Suprapubic skin (tissue), 4 donors: Measurements from ENCODE around the gene MORC4. TPM values are rescaled to one million over a fixed set of nuclear protein-coding genes. Genes with fewer than 3 reads are reported as not detected.

Experiments
- DNase-seq, 2 donors: peaks; one replicate each; pipeline ENCODE4 v3.0.0-alpha.2; 2019; ENCODE audit warnings: low spot score in 2 of 2
- H3K27ac ChIP-seq: fragments of 200-600 bp; sonication (generic); one replicate; pipeline ENCODE4 v1.5.1; 2019
- H3K27me3 ChIP-seq: fragments of 200-600 bp; sonication (generic); one replicate; pipeline ENCODE4 v1.5.1; 2019
- H3K36me3 ChIP-seq: fragments of 200-600 bp; sonication (generic); one replicate; pipeline ENCODE4 v1.5.1; 2019
- H3K4me1 ChIP-seq: fragments of 200-600 bp; sonication (generic); one replicate; pipeline ENCODE4 v1.5.1; 2019
- H3K4me3 ChIP-seq: fragments of 200-600 bp; sonication (generic); one replicate; pipeline ENCODE4 v1.5.1; 2019; ENCODE audit warnings: mild to moderate bottlenecking
- H3K9me3 ChIP-seq: fragments of 200-600 bp; sonication (generic); one replicate; pipeline ENCODE4 v1.5.1; 2019
- EP300 ChIP-seq: sonication (generic); formaldehyde crosslinking; IDR thresholded peaks from one replicate; pipeline ENCODE4 v1.6.1; 2017; ENCODE audit warnings: antibody characterized with exemption
- POLR2A ChIP-seq, 2 donors: fragments of 450-650 bp; IDR thresholded peaks; one replicate each; pipeline ENCODE4 v1.6.1; 2017; ENCODE audit warnings: antibody characterized with exemption in 2 of 2, mild to moderate bottlenecking in 2 of 2, moderate library complexity in 2 of 2
- POLR2AphosphoS5 ChIP-seq, 3 donors: sonication (generic); formaldehyde crosslinking; IDR thresholded peaks; one replicate each; pipeline ENCODE4 v1.6.1; 2017; ENCODE audit warnings: antibody characterized with exemption in 3 of 3
- WGBS: methylation state at CpG from one replicate; pipeline ENCODE4 v1.1.5; 2018; 5-methylcytosine and 5-hydroxymethylcytosine counted together
- total RNA-seq, 4 donors: library from RNA; depleted of rRNA; stranded (reverse); fragments of >200 nt; gene quantifications; one replicate each; pipeline ENCODE4 v1.1.0, GENCODE V29; 2016
- TF ChIP-seq, protein P1 (sequence below), 2 donors: fragments of 200-600 bp in 1 of 2; fragments of 450-650 bp in 1 of 2; sonication (generic) in 1 of 2; IDR thresholded peaks; one replicate each; pipeline ENCODE4 v1.5.1; 2016 to 2019; ENCODE audit warnings: antibody characterized with exemption in 2 of 2, mild to moderate bottlenecking in 1 of 2, moderate library complexity in 1 of 2

MORC4 gene
- total RNA-seq, 4 donors from 2014 or later: 17.4 to 33.2 (median 24.9) TPM

DNA sequence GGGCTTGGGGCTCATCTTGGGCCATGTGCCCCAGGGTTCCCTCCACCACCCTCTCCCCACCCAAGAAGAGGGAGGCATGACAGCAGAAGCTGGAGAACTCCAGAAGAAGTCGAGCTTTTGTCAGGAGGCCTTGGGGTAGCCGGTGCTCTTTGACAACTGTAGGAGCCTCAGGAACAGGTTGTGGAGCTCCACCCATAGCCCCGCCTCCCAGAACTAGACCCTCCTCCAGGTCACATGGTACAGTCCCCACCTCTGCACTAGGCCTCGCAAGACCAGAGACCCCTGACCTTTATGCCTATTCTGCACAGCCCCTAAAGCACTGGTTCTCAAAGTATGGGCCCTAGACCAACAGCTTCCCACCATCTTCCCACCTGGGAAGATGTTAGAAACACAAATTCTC is 8.0 kb upstream of the MORC4 start:
- H3K4me3 ChIP-seq: no peak overlapping the region
- H3K27ac ChIP-seq: no peak overlapping the region
- no peaks in the 10 kb centered on the region for H3K36me3 ChIP-seq
- WGBS: 90% methylated on average over 3 of the region's 4 CpGs
- no peaks in the 10 kb centered on the region for H3K9me3 ChIP-seq
- TF ChIP-seq POLR2A (IDR thresholded peaks at IDR 0.05): no peak
- TF ChIP-seq EP300: no peak
- TF ChIP-seq POLR2AphosphoS5 (IDR thresholded peaks at IDR 0.05): no peak
- TF ChIP-seq, protein P1, sequence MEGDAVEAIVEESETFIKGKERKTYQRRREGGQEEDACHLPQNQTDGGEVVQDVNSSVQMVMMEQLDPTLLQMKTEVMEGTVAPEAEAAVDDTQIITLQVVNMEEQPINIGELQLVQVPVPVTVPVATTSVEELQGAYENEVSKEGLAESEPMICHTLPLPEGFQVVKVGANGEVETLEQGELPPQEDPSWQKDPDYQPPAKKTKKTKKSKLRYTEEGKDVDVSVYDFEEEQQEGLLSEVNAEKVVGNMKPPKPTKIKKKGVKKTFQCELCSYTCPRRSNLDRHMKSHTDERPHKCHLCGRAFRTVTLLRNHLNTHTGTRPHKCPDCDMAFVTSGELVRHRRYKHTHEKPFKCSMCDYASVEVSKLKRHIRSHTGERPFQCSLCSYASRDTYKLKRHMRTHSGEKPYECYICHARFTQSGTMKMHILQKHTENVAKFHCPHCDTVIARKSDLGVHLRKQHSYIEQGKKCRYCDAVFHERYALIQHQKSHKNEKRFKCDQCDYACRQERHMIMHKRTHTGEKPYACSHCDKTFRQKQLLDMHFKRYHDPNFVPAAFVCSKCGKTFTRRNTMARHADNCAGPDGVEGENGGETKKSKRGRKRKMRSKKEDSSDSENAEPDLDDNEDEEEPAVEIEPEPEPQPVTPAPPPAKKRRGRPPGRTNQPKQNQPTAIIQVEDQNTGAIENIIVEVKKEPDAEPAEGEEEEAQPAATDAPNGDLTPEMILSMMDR (IDR thresholded peaks at IDR 0.05): no peak
- H3K27me3 ChIP-seq: no peaks in the 10 kb centered on the region
- no peaks in the 10 kb centered on the region for H3K4me1 ChIP-seq
- DNase-seq: no peak

DNA sequence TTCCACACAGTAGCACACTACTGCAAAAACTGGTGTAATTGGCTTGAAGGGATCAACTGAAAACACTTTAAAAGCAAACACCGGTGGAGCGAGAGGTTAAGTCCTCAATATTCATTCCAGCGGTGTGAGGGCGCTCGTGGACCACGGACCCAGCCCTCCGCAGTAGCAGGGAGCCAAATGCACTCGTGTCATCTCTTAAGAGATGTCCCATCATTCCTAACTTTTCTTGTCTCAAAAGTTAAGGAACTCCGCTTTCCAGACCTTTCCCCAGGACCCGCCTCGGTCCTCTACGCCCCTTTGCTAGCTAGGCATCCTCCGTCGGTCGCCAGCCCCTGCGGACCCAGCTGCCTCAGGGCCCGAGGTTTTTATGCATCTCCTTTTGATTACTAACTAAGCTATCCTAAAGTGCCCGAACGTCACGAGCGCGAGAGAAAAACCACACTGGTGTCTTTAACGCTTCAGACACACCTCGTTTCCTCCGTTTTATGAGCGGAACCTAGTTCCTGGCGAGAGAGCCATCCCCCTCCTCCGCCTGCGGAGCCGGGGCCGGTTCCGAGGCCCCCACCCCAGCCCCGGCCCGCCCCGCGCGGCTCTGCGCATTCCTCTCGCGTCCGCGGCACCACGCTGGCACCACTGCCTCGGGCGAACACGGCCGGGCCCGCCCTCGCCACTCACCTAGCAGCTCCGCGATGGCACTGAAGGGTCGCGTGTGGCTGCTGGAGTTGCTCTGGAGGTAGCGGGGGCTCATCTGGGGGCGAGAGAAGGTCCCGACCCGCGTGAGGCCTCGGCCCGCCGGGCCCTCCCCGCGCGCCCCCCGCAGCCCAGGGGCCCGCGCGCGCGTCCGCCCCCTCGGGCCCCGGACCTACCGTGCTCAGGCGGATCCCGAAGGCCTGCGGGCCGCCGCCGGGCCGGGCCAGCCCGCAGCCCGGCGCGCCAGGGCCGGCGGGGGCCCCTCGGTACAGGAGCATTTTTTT is 723 bp downstream of the MORC4 start:
- Histone ChIP-seq H3K4me1 (peaks cover 7% of the 10 kb centered on the region), H3K27me3 (no peaks in the 10 kb centered on the region), H3K9me3 (no peaks in the 10 kb centered on the region), H3K36me3 (no peaks in the 10 kb centered on the region), H3K4me3 (peak overlapping the region; percentile 66), H3K27ac (peak overlapping the region; percentile 74)
- 35% methylated on average over 72 of the region's 88 CpGs for WGBS
- TF ChIP-seq, protein P1 (IDR thresholded peaks at IDR 0.05): peak in 1 of 2 donors; percentile 26
- no peak for TF ChIP-seq POLR2A (IDR thresholded peaks at IDR 0.05)
- DNase-seq: peak in 1 of 2 donors; percentile 71

DNA sequence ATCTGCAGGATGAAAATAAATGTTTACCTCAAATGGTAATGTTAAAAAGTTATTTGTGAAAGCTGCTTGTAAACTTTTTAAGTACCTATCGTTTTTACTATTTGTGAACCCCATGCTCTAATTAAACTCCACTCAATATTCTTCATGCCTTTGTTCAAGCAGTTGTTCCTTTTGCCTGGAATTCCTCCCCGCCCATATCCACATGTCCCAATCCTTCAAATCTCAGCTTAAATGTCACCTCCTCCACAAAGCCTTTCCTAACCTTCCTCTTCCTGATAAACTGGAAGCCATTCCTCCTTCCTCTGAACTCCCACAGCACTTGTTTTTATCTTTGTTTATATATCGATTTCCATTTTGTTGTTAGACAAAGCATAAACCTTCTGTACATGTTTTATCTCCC is 2.4 kb downstream of the MORC4 start:
- no peak overlapping the region for H3K27ac ChIP-seq
- DNase-seq: no peak
- no peaks in the 10 kb centered on the region for H3K9me3 ChIP-seq
- H3K4me1 ChIP-seq: peaks cover 7% of the 10 kb centered on the region
- 65% methylated on average over 3 of the region's 3 CpGs for whole genome bisulfite sequencing
- no peaks in the 10 kb centered on the region for H3K36me3 ChIP-seq
- H3K27me3 ChIP-seq: no peaks in the 10 kb centered on the region
- TF ChIP-seq EP300 (no peak), POLR2A (IDR thresholded peaks at IDR 0.05) (no peak), POLR2AphosphoS5 (IDR thresholded peaks at IDR 0.05) (no peak)
- TF ChIP-seq, protein P1 (IDR thresholded peaks at IDR 0.05): no peak
- no peak overlapping the region for H3K4me3 ChIP-seq

DNA sequence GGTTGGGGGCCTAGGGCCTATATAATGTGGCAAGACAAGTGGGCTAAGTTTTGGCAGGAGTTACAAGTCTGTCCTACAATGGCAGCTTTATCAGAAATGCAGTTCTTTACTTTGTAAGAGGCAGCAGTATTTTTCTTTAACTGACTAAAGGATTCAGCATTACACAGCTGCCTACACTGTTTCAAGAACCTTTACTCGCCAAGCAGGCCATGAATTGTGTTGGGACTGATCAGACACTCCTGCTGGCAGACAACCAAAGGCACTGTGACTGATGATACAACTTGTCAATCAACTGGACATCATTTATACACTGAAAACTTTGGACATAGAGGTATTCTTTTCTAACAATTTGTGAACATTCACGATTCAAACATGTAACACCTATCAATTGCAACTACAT is 4.3 kb downstream of the MORC4 start:
- Histone ChIP-seq H3K4me1 (peaks cover 7% of the 10 kb centered on the region), H3K4me3 (no peak overlapping the region), H3K27me3 (no peaks in the 10 kb centered on the region), H3K9me3 (no peaks in the 10 kb centered on the region), H3K27ac (no peak overlapping the region), H3K36me3 (peaks cover 3% of the 10 kb centered on the region)
- no peak for DNase-seq
- 83% methylated on average over 2 of the region's 2 CpGs for WGBS
- TF ChIP-seq POLR2A (IDR thresholded peaks at IDR 0.05) (no peak), EP300 (no peak), POLR2AphosphoS5 (IDR thresholded peaks at IDR 0.05) (no peak)
- TF ChIP-seq, protein P1 (IDR thresholded peaks at IDR 0.05): no peak

DNA sequence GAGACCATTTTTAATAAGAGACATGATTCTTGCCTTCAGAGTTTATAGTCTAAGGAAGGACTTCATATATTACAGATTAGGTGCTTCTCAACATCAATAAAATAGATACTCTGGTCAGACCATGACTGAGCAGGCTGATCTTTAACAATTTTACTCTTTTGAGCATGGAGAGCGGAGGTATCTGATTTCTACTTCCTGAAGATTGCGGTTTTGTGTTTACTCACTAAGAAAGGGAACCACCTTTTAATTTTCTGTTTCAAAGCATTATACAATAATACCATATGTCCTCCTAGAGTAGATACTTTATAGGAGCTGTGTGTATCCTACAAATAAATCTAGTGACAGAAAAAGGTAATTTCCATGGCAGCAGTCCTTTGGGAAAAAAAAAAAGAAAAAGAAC is 12.5 kb downstream of the MORC4 start:
- TF ChIP-seq EP300 (no peak), POLR2A (IDR thresholded peaks at IDR 0.05) (no peak), POLR2AphosphoS5 (IDR thresholded peaks at IDR 0.05) (no peak)
- TF ChIP-seq, protein P1 (IDR thresholded peaks at IDR 0.05): no peak
- Histone ChIP-seq H3K4me3 (no peak overlapping the region), H3K27me3 (no peaks in the 10 kb centered on the region), H3K27ac (no peak overlapping the region), H3K4me1 (no peaks in the 10 kb centered on the region), H3K36me3 (peaks cover 3% of the 10 kb centered on the region), H3K9me3 (no peaks in the 10 kb centered on the region)
- WGBS: 81% methylated on average over 2 of the region's 2 CpGs
- no peak for DNase-seq
